H1 (cell line): ENCODE data around the gene QSOX1. TPM values are rescaled to one million over a fixed set of nuclear protein-coding genes. Genes with fewer than 3 reads are reported as not detected.

Experiments
- CTCF ChIA-PET: fragments of 300-600 bp; sonication (Branson Sonifier 250); formaldehyde crosslinking; loops from one replicate; lab custom pipeline; 2021; ENCODE audit not compliant: partially characterized antibody; lab: Charles Lee
- POLR2A ChIA-PET: fragments of 300-600 bp; sonication (Branson Sonifier 250); formaldehyde crosslinking; loops from one replicate; lab custom pipeline; 2021; ENCODE audit warnings: inconsistent platforms; ENCODE audit not compliant: partially characterized antibody; lab: Charles Lee
- DNase-seq, 2 experiments: peaks; one replicate each; pipeline versions ENCODE4 v3.0.0 to v3.0.0-alpha.2; 2010 to 2022; ENCODE audit warnings: low spot score in 2 of 2, low read depth in 1 of 2, mixed read lengths in 1 of 2
- FAIRE-seq: peaks from 2 replicates; lab custom pipeline; 2011; peaks lifted over from hg19 to GRCh38; lab: Jason Lieb, UNC
- H2AFZ ChIP-seq: 2 replicates; pipeline ENCODE4 v1.8.1; 2012; ENCODE audit warnings: low read length, inconsistent platforms
- H2AK5ac ChIP-seq: 2 replicates; pipeline ENCODE4 v1.6.1; 2013; ENCODE audit warnings: low read depth, low read length
- H2BK120ac ChIP-seq: replicated peaks from 2 replicates; pipeline ENCODE3; 2013; ENCODE audit warnings: low read depth, low read length, inconsistent platforms
- H2BK12ac ChIP-seq: 2 replicates; pipeline ENCODE4 v1.6.1; 2013; ENCODE audit warnings: low read depth, low read length
- H2BK15ac ChIP-seq: 2 replicates; pipeline ENCODE4 v1.6.1; 2013; ENCODE audit warnings: low read length
- H2BK20ac ChIP-seq: 2 replicates; pipeline ENCODE4 v1.6.1; 2013; ENCODE audit warnings: low read length
- H2BK5ac ChIP-seq: 2 replicates; pipeline ENCODE4 v1.6.1; 2013; ENCODE audit warnings: low read depth, low read length
- H3K14ac ChIP-seq: 2 replicates; pipeline ENCODE4 v1.6.1; 2013; ENCODE audit warnings: inconsistent platforms; ENCODE audit not compliant: insufficient read length
- H3K18ac ChIP-seq: 2 replicates; pipeline ENCODE4 v1.6.1; 2013; ENCODE audit warnings: low read length; ENCODE audit errors: extremely low read depth
- H3K23ac ChIP-seq: 2 replicates; pipeline ENCODE4 v1.6.1; 2013; ENCODE audit warnings: inconsistent platforms; ENCODE audit not compliant: insufficient read length
- H3K23me2 ChIP-seq: 2 replicates; pipeline ENCODE4 v1.6.1; 2013; ENCODE audit warnings: low read depth, low read length
- H3K27ac ChIP-seq: 2 replicates; pipeline ENCODE4 v1.6.1; 2011; ENCODE audit warnings: low read depth, low read length, inconsistent platforms
- H3K27me3 ChIP-seq, 4 experiments: replicated peaks in 1 of 4; 1 replicate in 1 of 4; 2 replicates in 3 of 4; pipeline versions ENCODE4 v1.6.1 to v1.8.1; 2011 to 2013; ENCODE audit warnings: low read length in 3 of 4, mild to moderate bottlenecking in 3 of 4, inconsistent platforms in 2 of 4, mixed read lengths in 2 of 4, moderate library complexity in 1 of 4; ENCODE audit not compliant: control insufficient read depth in 3 of 4, insufficient read depth in 3 of 4; ENCODE audit errors: extremely low read depth in 1 of 4
- H3K36me3 ChIP-seq, 4 experiments: 2 replicates each; pipeline versions ENCODE4 v1.6.1 to v1.8.1; 2011 to 2013; ENCODE audit warnings: mild to moderate bottlenecking in 4 of 4, low read length in 3 of 4, moderate library complexity in 2 of 4, control low read depth in 1 of 4, inconsistent platforms in 1 of 4; ENCODE audit not compliant: insufficient read depth in 4 of 4, control insufficient read depth in 2 of 4
- H3K4ac ChIP-seq: replicated peaks from 2 replicates; pipeline ENCODE3; 2013; ENCODE audit warnings: low read length, low read depth, mixed read lengths, inconsistent platforms; ENCODE audit not compliant: insufficient read length
- H3K4me1 ChIP-seq, 4 experiments: replicated peaks in 1 of 4; 1 replicate in 1 of 4; 2 replicates in 3 of 4; pipeline versions ENCODE4 v1.6.1 to v1.8.1; 2011 to 2013; ENCODE audit warnings: low read length in 3 of 4, inconsistent platforms in 2 of 4, mixed read lengths in 1 of 4; ENCODE audit not compliant: insufficient read depth in 4 of 4, control insufficient read depth in 3 of 4
- H3K4me2 ChIP-seq, 2 experiments: 2 replicates each; pipeline versions ENCODE4 v1.6.1 to v1.8.1; 2011 to 2013; ENCODE audit warnings: low read depth in 2 of 2, low read length in 2 of 2, control low read depth in 1 of 2, inconsistent platforms in 1 of 2, mild to moderate bottlenecking in 1 of 2; ENCODE audit not compliant: insufficient read depth in 1 of 2
- H3K4me3 ChIP-seq, 4 experiments: fragments of 200-600, 300-600 bp in 1 of 4; sonication (generic), shearing (Covaris generic), sonication (Bioruptor Twin) in 1 of 4; 2 replicates each; pipeline versions ENCODE4 v1.5.1 to v1.8.1; 2011 to 2016; ENCODE audit warnings: low read length in 4 of 4, low read depth in 3 of 4, control low read depth in 2 of 4, inconsistent platforms in 2 of 4, mild to moderate bottlenecking in 2 of 4, mixed read lengths in 1 of 4, moderate library complexity in 1 of 4; ENCODE audit not compliant: insufficient read depth in 2 of 4; ENCODE audit errors: extremely low read depth in 1 of 4
- H3K56ac ChIP-seq: replicated peaks from 2 replicates; pipeline ENCODE3; 2013; ENCODE audit warnings: low read depth, mild to moderate bottlenecking, mixed read lengths, low read length, inconsistent platforms; ENCODE audit not compliant: insufficient read length
- H3K79me1 ChIP-seq: 2 replicates; pipeline ENCODE4 v1.6.1; 2013; ENCODE audit warnings: low read depth, low read length, control low read depth
- H3K79me2 ChIP-seq, 2 experiments: 2 replicates each; pipeline versions ENCODE4 v1.6.1 to v1.8.1; 2012 to 2013; ENCODE audit warnings: low read length in 2 of 2, mild to moderate bottlenecking in 2 of 2, inconsistent platforms in 1 of 2; ENCODE audit not compliant: insufficient read depth in 2 of 2, control insufficient read depth in 1 of 2
- H3K9ac ChIP-seq, 4 experiments: replicated peaks in 1 of 4; 1 replicate in 1 of 4; 2 replicates in 3 of 4; pipeline versions ENCODE4 v1.6.1 to v1.8.1; 2011 to 2013; ENCODE audit warnings: low read depth in 3 of 4, low read length in 3 of 4, control low read depth in 2 of 4, mild to moderate bottlenecking in 2 of 4, moderate library complexity in 2 of 4, inconsistent platforms in 1 of 4; ENCODE audit errors: extremely low read depth in 1 of 4
- H3K9me3 ChIP-seq, 2 experiments: 2 replicates each; pipeline versions ENCODE4 v1.6.1 to v1.8.1; 2012 to 2013; ENCODE audit warnings: mild to moderate bottlenecking in 2 of 2, moderate library complexity in 2 of 2, control low read depth in 1 of 2, inconsistent platforms in 1 of 2, low read depth in 1 of 2, low read length in 1 of 2, mixed read lengths in 1 of 2; ENCODE audit not compliant: insufficient read depth in 2 of 2
- H4K20me1 ChIP-seq, 2 experiments: replicated peaks in 1 of 2; 2 replicates each; pipeline versions ENCODE3 to v1.8.1; 2011 to 2013; ENCODE audit warnings: inconsistent platforms in 2 of 2, low read length in 2 of 2, mild to moderate bottlenecking in 1 of 2; ENCODE audit not compliant: insufficient read depth in 2 of 2, control insufficient read depth in 1 of 2
- H4K5ac ChIP-seq: 2 replicates; pipeline ENCODE4 v1.6.1; 2013; ENCODE audit warnings: low read length, low read depth, mixed read lengths, inconsistent platforms; ENCODE audit not compliant: insufficient read length
- H4K8ac ChIP-seq: 2 replicates; pipeline ENCODE4 v1.8.0; 2013; ENCODE audit warnings: mild to moderate bottlenecking, moderate library complexity, low read length, inconsistent platforms; ENCODE audit not compliant: insufficient read depth; ENCODE audit errors: extremely low read depth
- H4K91ac ChIP-seq: replicated peaks from 2 replicates; pipeline ENCODE3; 2013; ENCODE audit warnings: low read length, mixed read lengths, inconsistent platforms; ENCODE audit not compliant: insufficient read length
- CTCF ChIP-seq, 3 experiments: IDR thresholded peaks; 1 replicate in 2 of 3; 2 replicates in 1 of 3; pipeline versions ENCODE4 v1.5.1 to v1.6.1; 2011; ENCODE audit warnings: low read length in 3 of 3, mild to moderate bottlenecking in 3 of 3, inconsistent platforms in 2 of 3, low read depth in 1 of 3, moderate library complexity in 1 of 3; ENCODE audit not compliant: insufficient read depth in 1 of 3; ENCODE audit errors: control extremely low read depth in 1 of 3
- RAD21 ChIP-seq, 2 experiments: IDR thresholded peaks in 1 of 2; conservative IDR thresholded peaks in 1 of 2; 2 replicates each; pipeline ENCODE4 v1.6.1; 2011; ENCODE audit warnings: low read depth in 2 of 2, low read length in 2 of 2, improper control_type of control experiment in 1 of 2, inconsistent platforms in 1 of 2, mild to moderate bottlenecking in 1 of 2, moderate library complexity in 1 of 2
- RBBP5 ChIP-seq: IDR thresholded peaks from 2 replicates; pipeline ENCODE4 v1.7.1; 2012; ENCODE audit warnings: low read depth, mild to moderate bottlenecking, inconsistent platforms, low read length, moderate library complexity, borderline replicate concordance
- WGBS, 2 experiments: shearing (Covaris generic) in 1 of 2; methylation state at CpG; one replicate each; pipeline versions ENCODE4 v1.1.6 to v1.1.7; 2013 to 2015; ENCODE audit warnings: low lambda C conversion rate in 2 of 2, mixed read lengths in 2 of 2, inconsistent platforms in 1 of 2, low coverage in 1 of 2, missing lambda C conversion rate in 1 of 2; ENCODE audit not compliant: insufficient replicate concordance in 2 of 2, insufficient coverage in 1 of 2, insufficient read length in 1 of 2; ENCODE audit errors: extremely low coverage in 1 of 2, missing lambda C conversion rate in 1 of 2; 5-methylcytosine and 5-hydroxymethylcytosine counted together
- polyA plus RNA-seq, 7 experiments: library from polyadenylated mRNA; depleted of rRNA in 3 of 7; stranded (reverse) in 5 of 7; unstranded in 2 of 7; fragments of >200 nt in 5 of 7; fragments of 200-250 nt in 2 of 7; gene quantifications; 1 replicate in 5 of 7; 2 replicates in 1 of 7; 4 replicates in 1 of 7; pipeline versions ENCODE4 v1.2.1 to v1.2.3, GENCODE V29; 2011 to 2013; ENCODE audit warnings: missing spikeins in 2 of 7, mixed read lengths in 2 of 7
- total RNA-seq: library from RNA; stranded (reverse); fragmentation: NEBNext Ultra II Directional; extraction: Animal tissue kit (Norgen Biotek cat#: 25700); gene quantifications from 2 replicates; pipeline ENCODE4 v1.2.1, GENCODE V29; 2021

The QSOX1 gene
- total and polyA plus RNA-seq, 2 of the 8 experiments (the other 6 are each of a cell fraction or from before 2014, with no cell fraction given) = 97.7 to 123 TPM

GRCh38 chr1:180181048-180181447 lies 26.4 kb downstream of the QSOX1 start:
- Histone ChIP-seq H3K36me3 (peaks cover 0 to 15% (median 3%) of the 10 kb centered on the region in 4 experiments; a peak in 6 of 8 replicates), H2BK5ac (no peak overlapping the region), H4K5ac (no peak overlapping the region), H3K4me3 (no peak overlapping the region), H2AFZ (no peak overlapping the region), H3K27ac (no peak overlapping the region), H3K79me2 (no peaks in the 10 kb centered on the region), H2BK12ac (no peak overlapping the region), H4K91ac (no peak overlapping the region), H3K23ac (no peak overlapping the region), H3K4ac (no peak overlapping the region), H2BK15ac (no peak overlapping the region), H3K9ac (no peak overlapping the region), H3K4me1 (no peaks in the 10 kb centered on the region), H3K18ac (no peak overlapping the region), H4K20me1 (peaks cover 0 to 12% of the 10 kb centered on the region in 2 experiments), H3K79me1 (no peaks in the 10 kb centered on the region), H2BK20ac (no peak overlapping the region), H2BK120ac (no peak overlapping the region), H3K4me2 (no peak overlapping the region), H3K27me3 (no peaks in the 10 kb centered on the region), H3K9me3 (no peaks in the 10 kb centered on the region), H3K14ac (no peak overlapping the region), H3K23me2 (no peaks in the 10 kb centered on the region), H2AK5ac (no peak overlapping the region), H3K56ac (no peak overlapping the region), H4K8ac (no peak overlapping the region)
- 82% methylated on average over 7 of the region's 7 CpGs; no CpG with 5 or more reads in 1 of the 2 experiments for WGBS, 2 experiments
- peak; percentile 36 to 45 (median 39); a peak in 3 of 4 replicates for TF ChIP-seq CTCF (IDR thresholded peaks at IDR 0.05; ENCODE audit: control extremely low read depth in 1 of 3, insufficient read depth in 1 of 3, low read depth in 1 of 3, low read length in 3 of 3)
- TF ChIP-seq RBBP5 = no peak
- peak; percentile 19 to 45; a peak in 3 of 4 replicates for TF ChIP-seq RAD21 (IDR thresholded peaks at IDR 0.05 in 1 of 2, conservative IDR thresholded peaks at IDR 0.05 in 1 of 2; ENCODE audit: low read depth in 2 of 2, low read length in 2 of 2)
- CTCF ChIA-PET = interaction anchor here (0.6 to 13.5 kb wide), 45 partner anchors 8 to 371 kb away, joined by 3 to 307 read pairs (median 5); partner anchors contain the start of gene QSOX1
- no peak for DNase-seq
- FAIRE-seq = no peak
- POLR2A ChIA-PET = no interaction called here
